NAMALWA (cell line): ENCODE results near the gene CA11.

Source experiments
- DNase-seq: peaks from one replicate; pipeline ENCODE4 v3.0.0-alpha.2; 2015; ENCODE audit warnings: low spot score

CA11 gene

DNA sequence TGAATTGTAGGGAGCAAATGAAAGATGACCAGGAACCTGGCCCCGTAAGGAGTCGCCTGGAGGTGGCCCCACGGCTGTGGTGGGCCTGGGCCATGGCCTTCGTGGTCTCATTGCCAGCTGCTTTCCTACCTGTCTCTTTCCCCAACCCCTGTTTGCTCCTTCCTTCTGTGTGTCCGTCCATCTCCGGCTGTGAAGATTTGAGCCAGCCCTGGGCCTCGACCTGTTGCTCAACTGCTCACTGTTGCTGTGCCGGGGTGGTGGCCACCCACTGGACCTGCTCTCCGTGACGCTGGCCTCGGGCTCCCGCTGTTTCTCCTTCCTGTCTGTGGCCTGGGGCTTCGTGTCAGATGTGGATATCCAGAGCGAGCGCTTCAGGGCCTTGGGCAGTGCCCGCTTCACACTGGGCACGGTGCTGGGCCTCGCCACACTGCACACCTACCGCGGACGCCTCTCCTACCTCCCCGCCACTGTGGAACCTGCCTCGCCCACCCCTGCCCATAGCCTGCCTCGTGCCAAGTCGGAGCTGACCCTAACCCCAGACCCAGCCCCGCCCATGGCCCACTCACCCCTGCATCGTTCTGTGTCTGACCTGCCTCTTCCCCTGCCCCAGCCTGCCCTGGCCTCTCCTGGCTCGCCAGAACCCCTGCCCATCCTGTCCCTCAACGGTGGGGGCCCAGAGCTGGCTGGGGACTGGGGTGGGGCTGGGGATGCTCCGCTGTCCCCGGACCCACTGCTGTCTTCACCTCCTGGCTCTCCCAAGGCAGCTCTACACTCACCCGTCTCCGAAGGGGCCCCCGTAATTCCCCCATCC lies 17.3 kb downstream of the CA11 start:
- no peak for DNase-seq

DNA sequence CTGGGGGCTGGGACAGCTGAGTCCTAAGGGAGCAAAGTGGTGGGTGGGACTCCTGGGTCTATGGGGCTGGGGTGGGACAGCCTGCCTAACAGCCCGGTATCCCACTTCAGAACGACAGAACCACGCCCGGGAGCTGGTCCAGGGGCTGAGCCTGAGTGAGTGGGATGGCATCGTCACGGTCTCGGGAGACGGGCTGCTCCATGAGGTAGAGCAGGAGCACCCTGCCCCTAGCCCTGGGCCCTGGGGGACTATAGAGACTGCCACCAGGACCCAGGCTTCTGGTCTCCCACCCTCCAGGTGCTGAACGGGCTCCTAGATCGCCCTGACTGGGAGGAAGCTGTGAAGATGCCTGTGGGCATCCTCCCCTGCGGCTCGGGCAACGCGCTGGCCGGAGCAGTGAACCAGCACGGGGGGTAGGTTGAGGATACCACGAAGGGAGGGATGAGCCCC lies 18.1 kb downstream of the CA11 start:
- no peak for DNase-seq

DNA sequence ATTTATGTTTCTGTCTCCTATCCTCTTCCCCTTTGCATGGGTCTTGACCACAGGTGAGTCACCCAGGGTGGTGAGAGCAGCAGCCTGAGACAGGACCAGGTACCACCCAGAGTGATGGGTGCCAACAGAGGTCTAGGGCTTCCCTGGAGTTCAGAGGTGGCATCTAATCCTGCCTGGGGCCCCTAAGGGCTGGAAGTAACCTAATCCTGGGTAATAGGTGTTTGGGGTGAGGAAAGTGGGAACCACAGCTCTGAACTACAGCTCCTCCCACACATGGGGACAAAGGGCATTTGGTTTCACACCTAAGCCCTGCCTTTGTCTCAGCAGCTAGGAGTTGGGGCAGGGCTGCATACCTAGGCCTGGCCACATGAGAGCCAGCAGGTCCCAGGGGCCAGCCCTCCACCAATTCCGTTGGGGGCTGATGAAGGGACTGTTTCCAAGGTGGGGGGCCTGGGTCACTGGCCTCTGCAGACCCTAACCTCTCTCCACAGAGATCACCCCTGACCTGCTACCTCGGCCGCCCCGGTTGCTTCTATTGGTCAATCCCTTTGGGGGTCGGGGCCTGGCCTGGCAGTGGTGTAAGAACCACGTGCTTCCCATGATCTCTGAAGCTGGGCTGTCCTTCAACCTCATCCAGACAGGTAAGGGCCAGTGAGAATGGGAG lies 18.7 kb downstream of the CA11 start:
- no peak for DNase-seq

DNA sequence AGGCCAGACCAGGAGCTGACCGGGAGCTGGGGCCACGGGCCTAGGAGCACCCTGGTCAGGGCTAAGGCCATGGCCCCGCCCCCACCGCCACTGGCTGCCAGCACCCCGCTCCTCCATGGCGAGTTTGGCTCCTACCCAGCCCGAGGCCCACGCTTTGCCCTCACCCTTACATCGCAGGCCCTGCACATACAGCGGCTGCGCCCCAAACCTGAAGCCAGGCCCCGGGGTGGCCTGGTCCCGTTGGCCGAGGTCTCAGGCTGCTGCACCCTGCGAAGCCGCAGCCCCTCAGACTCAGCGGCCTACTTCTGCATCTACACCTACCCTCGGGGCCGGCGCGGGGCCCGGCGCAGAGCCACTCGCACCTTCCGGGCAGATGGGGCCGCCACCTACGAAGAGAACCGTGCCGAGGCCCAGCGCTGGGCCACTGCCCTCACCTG lies 20.1 kb downstream of the CA11 start:
- no peak for DNase-seq

DNA sequence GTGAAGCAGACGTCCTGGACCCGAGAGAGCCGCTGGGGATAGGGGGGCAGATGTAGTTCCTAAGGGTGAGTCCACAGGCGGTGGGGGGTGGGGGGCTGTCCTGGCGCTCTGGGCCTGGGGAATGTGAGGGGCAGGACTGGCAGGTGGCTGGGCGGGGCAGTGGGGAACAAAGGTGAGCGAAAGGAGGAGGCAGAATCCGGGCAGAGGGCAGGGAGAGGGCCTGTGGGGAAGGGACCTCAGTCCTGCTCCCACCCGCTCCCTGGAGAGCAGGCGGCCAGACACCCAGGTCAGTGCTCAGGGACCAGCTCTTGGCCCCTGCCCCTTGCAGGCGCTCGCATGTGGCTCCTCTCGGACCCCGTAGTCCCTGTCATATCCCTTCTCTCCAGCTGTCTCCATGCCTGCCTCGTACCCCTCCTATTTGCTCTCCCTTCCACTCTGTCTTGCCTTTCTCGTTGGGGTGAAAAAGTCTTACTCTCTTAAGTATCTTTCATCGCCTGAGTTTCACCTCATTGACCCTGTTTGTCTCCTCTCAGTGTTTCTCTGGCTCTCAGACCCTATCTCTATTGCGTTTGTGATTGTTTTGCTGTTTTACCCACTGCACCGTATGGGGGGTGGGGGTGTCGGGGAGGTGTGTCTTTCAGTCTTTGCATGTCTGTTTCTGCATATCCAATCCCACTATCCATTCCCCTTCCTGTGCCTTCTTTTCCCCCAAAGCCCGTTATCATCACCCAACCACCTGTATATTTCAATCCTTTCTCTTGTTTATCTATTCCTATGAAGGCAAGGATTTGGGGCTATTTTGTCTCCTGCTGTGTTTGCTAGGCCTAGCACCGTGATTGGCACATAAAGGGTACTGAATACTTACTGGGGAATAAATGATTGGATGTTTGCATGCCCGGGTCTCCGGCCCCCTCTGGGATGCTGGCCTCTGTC lies 20.9 kb downstream of the CA11 start:
- DNase-seq = no peak

DNA sequence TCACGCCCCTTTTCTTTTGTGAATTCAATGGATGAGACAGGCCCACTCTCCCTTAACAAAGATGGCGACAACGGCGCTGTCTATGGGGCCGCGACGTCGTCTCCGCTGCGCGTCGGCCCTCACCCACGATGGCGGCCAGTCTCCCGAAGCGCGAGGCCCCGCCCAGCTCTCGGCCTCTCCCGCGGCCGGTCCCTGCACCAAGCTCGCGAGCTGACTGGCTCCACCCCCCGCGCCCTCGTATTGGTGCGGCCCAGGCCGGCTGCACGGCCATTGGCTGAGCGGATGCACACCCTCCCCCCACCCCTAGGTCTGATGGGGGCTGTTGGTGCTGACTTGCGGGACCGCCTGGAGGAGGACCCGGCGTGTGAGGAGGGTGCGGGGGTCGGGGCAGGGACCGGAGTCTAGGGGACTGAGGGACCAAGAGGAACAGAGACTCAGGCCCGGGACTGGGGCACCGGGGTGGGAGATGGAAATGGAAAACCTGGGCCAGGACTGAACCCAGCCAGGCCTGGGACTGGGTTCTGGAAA lies 21.9 kb downstream of the CA11 start:
- DNase-seq = peak; percentile 98

DNA sequence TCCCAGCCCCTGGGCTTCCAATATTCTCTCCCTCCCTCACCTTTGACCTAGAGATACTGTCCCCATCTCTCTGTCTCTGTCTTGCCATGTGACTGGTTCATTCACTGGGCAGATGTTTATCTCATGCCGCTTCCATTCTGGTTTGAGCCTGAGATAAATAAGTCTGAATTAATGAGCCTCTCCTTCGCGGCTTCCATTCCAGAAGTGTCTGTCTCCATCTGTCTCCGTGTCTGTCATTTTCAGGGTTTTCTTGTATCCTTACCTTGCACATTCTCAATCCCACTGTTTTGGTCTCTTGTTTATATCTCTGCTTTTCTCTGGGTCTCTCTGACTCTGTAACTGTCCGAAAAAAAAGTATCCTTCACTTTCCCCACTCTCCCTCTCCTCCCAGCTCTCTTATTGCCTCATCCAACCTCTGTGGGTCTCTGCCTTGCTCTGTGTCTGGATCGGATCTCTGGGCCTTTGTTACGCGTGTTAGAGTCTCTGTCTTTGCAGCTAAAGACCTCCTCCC lies 22.4 kb downstream of the CA11 start:
- DNase-seq = no peak

DNA sequence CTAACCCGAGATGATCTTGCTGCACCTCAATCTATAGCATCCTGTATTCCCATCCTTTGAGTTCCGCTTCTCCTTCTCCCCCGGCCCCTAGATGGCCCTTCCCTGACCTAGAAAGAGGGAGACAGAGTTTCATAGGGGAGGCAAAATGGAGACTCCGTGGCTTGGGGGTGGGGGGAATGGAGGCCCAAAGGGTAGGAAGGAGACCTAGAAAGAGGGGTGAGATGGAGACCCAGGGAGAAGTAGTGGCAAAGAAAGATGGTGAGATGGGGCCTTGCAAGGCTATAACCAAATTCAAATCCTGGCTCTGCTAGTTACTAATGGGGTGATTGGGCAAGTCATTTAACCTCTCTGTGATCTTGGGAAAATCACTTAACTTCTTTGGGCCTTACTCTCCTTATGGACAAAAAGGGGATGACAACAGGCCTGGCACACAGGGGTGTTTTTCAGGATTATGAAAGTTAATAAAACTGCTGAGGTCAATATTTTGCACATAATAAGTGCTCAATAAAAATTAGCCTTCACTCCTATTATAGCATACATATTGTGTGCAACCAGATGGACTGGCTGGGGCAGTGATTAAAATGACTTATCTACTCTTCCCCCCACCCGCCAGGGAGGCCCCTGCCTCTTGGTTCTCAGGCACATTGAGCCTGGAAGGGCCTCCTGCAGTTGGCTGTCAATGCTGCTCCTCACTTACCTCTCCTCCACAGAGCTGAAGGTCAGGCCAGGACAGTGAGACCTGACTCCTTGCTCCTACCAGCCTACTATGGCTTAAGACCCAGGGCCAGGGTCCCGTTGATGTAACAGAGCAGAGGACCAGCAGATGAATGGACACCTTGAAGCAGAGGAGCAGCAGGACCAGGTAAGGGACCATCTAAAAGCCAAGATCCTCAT lies 26.0 kb downstream of the CA11 start:
- no peak for DNase-seq

DNA sequence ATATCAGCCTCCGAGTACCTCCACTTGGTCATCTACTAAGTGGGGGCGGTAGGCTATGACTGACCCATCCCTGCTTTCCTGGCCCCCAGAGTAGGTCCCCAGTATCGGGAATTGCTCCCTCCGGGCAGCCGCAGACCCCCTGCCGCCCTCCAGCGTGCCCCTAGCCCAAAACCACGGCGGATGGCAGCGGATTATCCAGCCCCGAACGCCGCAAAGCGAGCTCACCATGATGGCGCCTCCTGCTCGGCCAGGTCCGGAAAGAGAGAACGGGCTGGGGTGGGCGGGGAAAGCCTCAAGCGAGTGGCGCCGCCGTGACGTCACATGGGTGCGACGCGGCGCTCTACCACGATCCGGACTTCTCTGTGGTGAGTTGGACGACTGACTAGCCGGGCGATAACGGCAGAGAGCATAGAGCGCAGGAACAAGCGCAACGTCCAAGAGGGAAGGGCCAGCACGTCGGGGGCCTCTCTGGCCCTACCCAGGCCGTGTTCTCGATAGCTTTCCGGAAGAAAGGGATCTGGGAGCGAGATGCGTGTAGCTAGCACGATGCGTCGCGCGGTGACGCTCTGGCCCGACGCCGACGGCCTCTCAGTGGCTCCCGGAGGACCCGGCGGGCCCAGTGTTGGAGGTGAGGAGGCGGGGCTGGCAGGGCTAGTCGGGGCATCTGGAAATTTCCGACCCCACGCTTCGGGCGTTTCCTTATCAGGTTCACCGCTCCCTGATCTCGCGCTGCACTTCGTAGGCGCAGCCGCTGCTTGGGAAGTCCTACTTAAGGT lies 26.9 kb downstream of the CA11 start, which contains the start of the genes RPL18 and SPHK2:
Gene RPL18, minus strand, starts transcription at position 263 of the 776 bp plus-strand sequence. Its CDS starts 35 bp downstream, at position 228.
Gene SPHK2, plus strand, starts transcription at position 591 of the 776 bp plus-strand sequence. CDS start 1,009 bp downstream, outside the sequence.
- DNase-seq = peak; percentile 98

DNA sequence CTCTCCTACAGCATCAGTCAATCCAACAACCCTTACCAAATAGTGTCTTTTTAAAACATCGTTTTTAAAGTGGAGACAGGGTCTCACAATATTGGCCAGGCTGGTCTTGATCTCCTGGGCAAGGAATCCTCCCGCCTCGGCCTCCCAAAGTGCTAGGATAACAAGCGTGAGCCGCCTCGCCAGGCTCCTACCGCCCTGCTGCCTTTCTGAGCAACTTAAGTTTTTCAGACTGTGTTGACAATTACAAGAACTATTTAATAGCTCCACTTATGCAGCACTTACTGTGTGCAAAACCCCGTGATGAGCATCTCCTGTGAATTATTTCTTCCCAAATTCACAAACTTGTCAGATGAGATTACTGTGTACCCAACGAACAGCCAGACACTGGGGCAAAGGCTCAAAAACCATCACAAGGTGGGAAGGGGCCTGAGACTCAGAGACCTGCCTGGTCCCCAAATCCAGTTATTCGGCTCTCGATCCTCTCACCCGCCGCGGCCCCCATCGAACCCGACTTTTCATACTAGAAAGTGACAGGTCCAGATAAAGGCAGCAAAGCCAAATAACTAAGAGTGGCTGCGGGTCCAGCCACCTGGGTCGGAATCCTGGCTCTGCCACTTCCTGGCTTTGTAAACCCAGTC lies 27.6 kb downstream of the CA11 start:
- no peak for DNase-seq

DNA sequence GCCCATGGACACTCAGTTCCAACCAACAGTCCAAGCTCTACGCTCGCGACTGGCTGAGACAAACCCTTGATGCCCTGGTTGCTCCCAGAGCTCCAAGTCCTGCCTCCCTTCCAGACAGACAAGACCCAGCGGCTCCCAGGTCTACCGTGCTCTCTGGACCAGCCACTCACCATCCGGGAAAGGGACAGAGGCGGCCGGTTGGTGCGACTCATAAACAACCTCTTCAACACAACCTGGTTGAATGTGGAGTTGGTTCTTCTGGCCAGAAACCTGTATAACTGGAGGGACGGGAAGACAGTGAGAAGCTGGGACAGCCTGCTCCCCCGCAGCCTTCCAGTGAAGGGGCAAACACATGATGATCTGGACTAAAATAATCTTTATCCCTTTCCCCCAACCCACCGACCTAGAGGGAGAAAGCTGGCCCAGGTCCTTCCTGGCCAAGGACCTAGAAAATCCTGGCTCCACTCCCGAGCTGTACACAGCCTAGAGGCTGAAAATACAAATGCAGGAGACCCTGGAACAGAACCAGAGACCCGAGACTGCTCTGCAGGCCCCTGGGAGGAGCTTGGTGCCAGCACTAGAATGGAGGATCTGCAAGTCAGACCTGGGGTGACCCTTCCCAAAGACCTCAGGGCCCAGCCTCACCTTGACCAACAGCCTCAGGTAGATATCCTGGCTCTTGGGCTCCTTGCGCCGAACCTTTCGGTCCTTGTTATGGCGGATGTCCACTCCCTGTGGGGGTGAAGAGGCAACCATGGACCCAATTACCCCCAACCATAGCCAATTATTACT lies 28.6 kb downstream of the CA11 start:
- DNase-seq = no peak

DNA sequence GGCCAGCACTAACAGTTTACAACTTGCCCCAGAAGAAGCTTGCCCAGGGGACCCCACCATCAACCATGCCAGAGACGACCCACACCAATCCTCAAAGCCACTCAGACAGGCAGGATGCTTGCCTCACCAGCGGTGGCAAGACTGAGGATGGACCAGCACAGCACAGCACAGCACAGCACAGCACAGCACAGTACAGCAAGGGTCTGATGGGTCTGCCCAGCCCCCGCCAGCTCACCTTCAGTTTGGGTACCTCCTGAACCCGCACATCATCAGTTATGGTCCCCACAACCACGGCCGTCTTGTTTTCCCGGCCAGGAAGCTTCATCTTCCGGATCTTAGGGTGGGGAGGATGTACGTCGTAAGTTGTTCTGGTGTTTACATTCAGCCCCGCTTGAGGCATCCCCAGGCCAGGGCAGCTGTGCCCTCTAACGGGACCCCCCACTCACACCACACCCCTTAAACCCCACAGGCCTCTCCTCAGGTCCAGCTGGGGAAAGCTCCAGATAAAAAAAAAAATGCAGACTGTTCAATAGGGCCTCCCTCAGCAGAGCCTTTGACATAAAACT lies 29.4 kb downstream of the CA11 start:
- no peak for DNase-seq

DNA sequence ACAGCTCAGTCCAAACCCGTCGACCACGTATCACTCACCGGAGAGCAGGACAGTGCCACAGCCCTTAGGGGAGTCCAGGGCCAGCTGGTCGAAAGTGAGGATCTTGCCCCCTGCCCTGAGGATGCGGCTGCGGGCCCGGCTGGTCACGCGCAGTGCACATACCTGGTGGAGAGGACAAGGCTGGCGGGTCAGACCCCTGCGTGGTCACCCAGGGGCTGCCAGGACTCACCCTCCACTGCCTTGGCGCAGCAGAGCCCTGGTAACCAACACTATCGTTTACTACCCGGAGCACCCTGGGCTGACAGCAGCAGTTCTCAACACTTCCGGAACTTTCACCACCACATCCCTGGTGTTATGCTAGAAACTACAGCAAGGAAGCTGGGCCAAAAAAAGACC lies 29.9 kb downstream of the CA11 start:
- DNase-seq = no peak

DNA sequence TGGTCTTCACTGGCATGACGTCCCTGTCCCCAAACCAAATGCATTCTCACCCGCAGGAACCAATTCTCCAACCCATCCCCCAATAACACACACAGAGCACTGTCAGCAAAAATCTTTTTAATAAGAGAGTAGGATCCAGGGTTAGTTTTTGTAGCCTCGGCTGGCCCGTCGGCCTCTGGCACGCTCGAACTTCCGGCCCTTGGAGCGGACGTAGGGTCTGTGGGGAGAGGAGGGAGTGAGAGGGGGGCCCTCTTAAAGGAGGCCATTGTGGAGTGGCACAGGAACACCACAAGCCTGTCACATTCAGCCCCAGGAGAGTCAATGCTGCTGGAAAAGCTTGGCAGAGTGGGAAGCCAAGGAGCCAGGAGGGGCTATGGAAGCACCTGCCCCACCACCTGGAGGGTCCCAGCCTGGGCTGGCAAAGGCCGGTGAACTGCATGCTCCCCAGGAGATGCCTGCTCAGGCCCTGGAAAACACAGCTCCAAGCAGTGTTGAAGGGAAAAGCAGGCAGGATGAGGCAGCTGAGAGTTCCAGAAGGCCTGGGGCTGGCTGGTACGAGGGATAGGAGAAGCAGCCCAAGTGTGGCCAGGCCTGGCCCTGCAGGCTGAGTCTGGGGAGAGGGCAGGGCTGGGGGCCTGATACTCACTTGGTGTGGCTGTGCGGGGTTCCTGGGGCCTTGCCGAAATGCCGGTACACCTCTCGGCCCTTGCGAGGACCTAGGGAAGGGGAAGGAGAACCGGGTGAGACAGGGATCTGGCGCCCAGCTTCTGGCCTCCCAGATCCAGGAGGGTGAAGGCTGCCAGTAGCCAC lies 30.6 kb downstream of the CA11 start:
- DNase-seq = no peak

DNA sequence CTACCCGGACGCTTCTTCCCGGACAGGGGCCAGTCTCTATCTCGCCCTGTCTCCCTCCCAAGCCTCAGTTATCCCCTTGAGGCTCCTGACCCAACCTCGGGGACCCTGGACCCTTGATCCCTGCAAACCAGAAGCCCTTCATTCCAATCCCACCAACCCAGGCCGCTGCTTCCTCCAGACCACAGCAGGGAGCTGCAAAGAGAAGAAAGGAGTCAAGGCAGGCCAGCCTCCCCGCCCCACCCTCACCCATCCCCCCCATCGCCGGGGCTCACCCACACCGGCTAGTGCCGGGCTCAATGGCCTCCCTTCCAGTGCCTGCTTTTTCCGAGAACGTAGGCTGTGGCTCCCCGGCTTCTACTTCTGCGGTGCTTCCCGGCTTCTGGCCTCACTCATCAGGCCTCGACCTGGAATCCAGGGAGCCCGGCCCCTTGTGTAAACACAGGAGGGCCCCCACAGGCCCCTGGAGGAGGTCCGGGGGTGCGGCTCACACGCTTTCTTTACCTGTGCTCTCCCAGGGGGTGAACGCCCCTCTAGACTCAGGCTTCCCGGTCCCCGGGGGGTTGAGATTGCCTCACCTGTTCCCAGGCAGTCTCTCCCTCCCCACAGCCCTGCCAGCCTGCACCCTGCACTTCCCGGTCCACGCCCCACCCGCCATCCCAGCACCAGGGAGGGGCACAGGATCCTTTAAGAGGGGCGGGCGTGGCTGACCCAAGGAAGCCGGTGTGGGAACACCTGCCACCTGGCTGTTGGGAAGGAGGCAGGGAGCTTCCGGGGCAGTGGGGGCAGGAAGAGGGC lies 31.4 kb downstream of the CA11 start, which contains the start of gene FAM83E:
Gene FAM83E, minus strand, starts transcription at position 641 of the 795 bp plus-strand sequence. CDS start 1,704 bp downstream, outside the sequence.
- DNase-seq = no peak

DNA sequence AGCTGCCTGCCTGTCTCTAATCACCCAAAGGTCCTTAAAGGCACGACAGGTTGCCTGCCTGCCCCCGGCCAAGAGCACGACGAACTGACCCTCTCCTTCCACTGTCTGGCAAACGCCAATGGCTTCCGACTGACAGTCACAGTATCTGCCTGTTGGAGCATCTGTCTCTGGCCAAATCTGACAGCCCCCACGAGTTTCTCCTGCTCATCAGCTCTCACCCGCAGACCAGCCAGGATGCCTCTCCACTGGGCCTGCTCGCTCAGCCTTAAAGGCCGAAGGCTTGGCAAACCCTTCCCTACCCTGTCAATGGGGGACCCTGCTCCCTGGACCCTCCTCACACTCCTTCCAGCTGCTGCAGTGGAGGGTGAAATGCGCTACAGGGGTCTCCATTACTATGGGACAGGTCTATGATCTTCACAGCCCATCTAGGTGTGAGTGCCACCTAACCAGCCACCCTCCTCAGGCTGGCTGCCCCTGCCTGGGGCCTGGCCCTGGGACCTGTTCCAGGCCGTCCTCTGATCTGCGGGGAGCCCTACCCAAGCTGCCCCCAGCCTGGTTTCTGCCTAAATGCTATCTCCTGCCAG lies 32.0 kb downstream of the CA11 start:
- DNase-seq = no peak
